Measurements from ENCODE around the gene PIAS4. TPM values are rescaled to one million over a fixed set of nuclear protein-coding genes. Genes with fewer than 3 reads are reported as not detected.

PIAS4 gene
- total RNA-seq, 2 experiments from 2014 or later = 32.1 to 38.3 TPM

DNA sequence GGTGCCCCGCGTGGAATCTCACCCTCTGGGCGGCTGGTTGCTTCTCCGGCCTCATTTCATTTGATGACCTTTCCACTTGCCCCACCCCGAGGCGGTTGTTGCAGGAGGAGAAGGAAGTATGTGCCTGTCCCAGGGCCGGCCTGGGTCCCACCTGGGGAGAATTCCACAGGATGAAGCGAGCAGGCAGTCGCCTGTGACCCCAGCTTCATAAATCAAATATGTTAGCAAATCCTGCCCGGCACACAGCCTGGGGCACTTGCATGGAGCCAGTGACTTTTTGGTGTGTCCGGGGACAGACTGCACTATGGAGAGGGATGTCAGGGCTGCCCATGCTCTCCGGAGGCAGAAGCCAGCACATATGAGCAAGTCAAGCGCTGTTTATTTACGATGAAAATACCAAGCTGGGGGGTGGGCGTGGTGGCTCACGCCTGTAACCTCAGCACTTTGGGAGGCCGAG lies 78.9 kb downstream of the PIAS4 start:
- Mint-ChIP-seq H3K9me3 (no peaks in the 10 kb centered on the region), H3K4me1 (peaks cover 53% of the 10 kb centered on the region), H3K36me3 (peaks cover 6% of the 10 kb centered on the region), H3K4me3 (peak overlapping the region; percentile 49), H3K27me3 (no peaks in the 10 kb centered on the region), H3K27ac (peak overlapping the region; percentile 30)
- ATAC-seq (ENCODE audit: low read depth) = no peak
- POLR2A ChIA-PET = interaction anchor here (0.7 to 5.2 kb wide), 3 partner anchors 7 to 21 kb away, joined by 5 to 58 read pairs (median 8); partner anchors contain the start of gene ZBTB7A
- DNase-seq = no peak

GRCh38 chr19:4087787-4088679 lies 80.5 kb downstream of the PIAS4 start:
- POLR2A ChIA-PET = interaction anchor here (0.6 to 5.2 kb wide), 15 partner anchors 10 to 788 kb away, joined by 3 to 96 read pairs (median 8); partner anchors contain the start of genes DAPK3, EEF2 and ZBTB7A
- Mint-ChIP-seq H3K36me3 (peaks cover 7% of the 10 kb centered on the region), H3K9me3 (no peaks in the 10 kb centered on the region), H3K4me1 (peaks cover 44% of the 10 kb centered on the region), H3K27ac (peak overlapping the region; percentile 92), H3K4me3 (peak overlapping the region; percentile 81), H3K27me3 (no peaks in the 10 kb centered on the region)
- DNase-seq = no peak
- no peak for ATAC-seq (ENCODE audit: low read depth)

DNA sequence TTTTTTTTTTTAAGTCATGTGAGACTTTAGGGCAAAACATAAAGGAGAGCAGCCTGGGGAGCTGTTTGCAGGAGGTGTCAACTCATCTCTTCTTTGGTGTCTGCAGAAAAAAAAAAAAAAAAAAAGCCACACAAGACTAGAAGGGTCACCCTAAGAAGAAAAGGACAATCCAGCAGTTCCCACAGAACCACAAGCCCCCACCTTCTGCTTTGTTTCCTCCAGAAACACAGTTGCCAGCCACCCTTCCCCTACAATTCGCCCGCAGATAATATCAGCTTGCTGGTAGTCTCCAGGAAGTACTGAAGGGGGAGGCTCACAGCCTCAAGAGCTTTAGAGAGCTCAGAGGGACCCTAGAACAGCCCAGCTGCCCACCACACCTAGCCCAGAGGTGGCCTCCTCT lies 81.4 kb downstream of the PIAS4 start:
- peak overlapping the region; percentile 81 for H3K4me3 Mint-ChIP-seq
- no peaks in the 10 kb centered on the region for H3K27me3 Mint-ChIP-seq
- peaks cover 13% of the 10 kb centered on the region for H3K36me3 Mint-ChIP-seq
- DNase-seq (no peak), ATAC-seq (ENCODE audit: low read depth) (peak; percentile 78)
- peak overlapping the region; percentile 92 for H3K27ac Mint-ChIP-seq
- H3K4me1 Mint-ChIP-seq = peaks cover 41% of the 10 kb centered on the region
- H3K9me3 Mint-ChIP-seq = no peaks in the 10 kb centered on the region
- POLR2A ChIA-PET = interaction anchor here (0.6 to 5.2 kb wide), 30 partner anchors 11 to 1631 kb away, joined by 3 to 96 read pairs (median 6); partner anchors contain the start of genes CATSPERD, DAPK3, EEF2 and LONP1

Small RNA genes within 50 kb of the gene (microRNA-seq; reads per million reads assigned to microRNA genes)
- not detected for gene MIR637

Other genes starting within 250 kb of the PIAS4 start
- gene APBA3, start 246.0 kb upstream of the PIAS4 start, total RNA-seq = 10 to 100 TPM; 54.5 to 61.9 TPM
- gene MRPL54, start 245.1 kb upstream of the PIAS4 start, total RNA-seq = 10 to 100 TPM; 68.9 to 73.9 TPM
- gene RAX2, start 235.5 kb upstream of the PIAS4 start, total RNA-seq = not detected
- 10 to 100 TPM; 29.4 to 31.8 TPM for gene MATK, start 221.4 kb upstream of the PIAS4 start, total RNA-seq
- under 1 TPM; 0.55 to 0.91 TPM for gene ZFR2, start 138.7 kb upstream of the PIAS4 start, total RNA-seq
- not detected for gene ATCAY, start 127.1 kb upstream of the PIAS4 start, total RNA-seq
- gene NMRK2, start 74.7 kb upstream of the PIAS4 start, total RNA-seq = not detected
- 10 to 100 TPM; 44.8 to 49.8 TPM for gene DAPK3, start 36.6 kb upstream of the PIAS4 start, total RNA-seq
- gene EEF2, start 22.3 kb upstream of the PIAS4 start, total RNA-seq = 1,000 to 10,000 TPM; 1,510 to 1,513 TPM
- gene ZBTB7A, start 59.2 kb downstream of the PIAS4 start, total RNA-seq = 10 to 100 TPM; 60.6 to 61.5 TPM
- gene MAP2K2, start 116.4 kb downstream of the PIAS4 start, total RNA-seq = 100 to 1,000 TPM; 210 to 211 TPM
- not detected for gene CREB3L3, start 145.9 kb downstream of the PIAS4 start, total RNA-seq
- gene SIRT6, start 174.8 kb downstream of the PIAS4 start, total RNA-seq = 10 to 100 TPM; 30.1 to 37.5 TPM
- 1 to 10 TPM; 1.5 to 1.7 TPM for gene ANKRD24, start 175.0 kb downstream of the PIAS4 start, total RNA-seq
- under 1 TPM; 0.33 to 0.34 TPM for gene EBI3, start 221.8 kb downstream of the PIAS4 start, total RNA-seq
- 10 to 100 TPM; 27.9 to 29.0 TPM for gene YJU2, start 239.3 kb downstream of the PIAS4 start, total RNA-seq